Measurements from ENCODE around the gene DUSP10. TPM values are rescaled to one million over a fixed set of nuclear protein-coding genes. Genes with fewer than 3 reads are reported as not detected.

Gene DUSP10
- total RNA-seq, 1 experiment from 2014 or later: 1.6 TPM

DNA sequence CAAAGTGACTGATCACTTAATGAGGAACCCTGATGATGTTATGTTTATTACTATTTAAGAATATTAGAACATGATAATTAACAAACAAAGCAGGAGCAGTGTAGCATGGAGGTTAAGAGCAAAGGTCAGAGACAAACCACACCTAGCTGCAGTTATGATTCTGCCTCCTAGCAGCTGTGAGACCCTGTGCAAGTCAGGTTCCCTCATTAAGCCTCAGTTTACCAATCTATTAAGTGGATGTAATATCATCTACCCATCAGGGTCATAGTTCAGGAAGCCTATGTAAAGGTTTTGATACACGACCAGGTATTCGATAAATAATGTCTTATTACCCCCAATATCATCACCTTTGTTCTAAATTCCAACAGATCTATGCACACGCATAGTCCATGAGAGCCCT, 32.0 kb downstream of the DUSP10 start:
- Mint-ChIP-seq H3K36me3 (peaks cover 9% of the 10 kb centered on the region; the same call in 1 of the 2 replicates), H3K27ac (no peak overlapping the region), H3K4me3 (no peak overlapping the region), H3K27me3 (ENCODE audit: low read depth) (peaks cover 15% of the 10 kb centered on the region), H3K4me1 (peaks cover 23% of the 10 kb centered on the region), H3K9me3 (peaks cover 11% of the 10 kb centered on the region)
- CTCF ChIA-PET: no interaction called here
- POLR2A ChIA-PET: no interaction called here
- ATAC-seq (no peak), DNase-seq (ENCODE audit: low spot score) (no peak)
- TF ChIP-seq AR (CRISPR knock-in tag; IDR thresholded peaks at IDR 0.05) (no peak), ZNF425 (CRISPR knock-in tag; conservative IDR thresholded peaks at IDR 0.05) (no peak), FOXK1 (CRISPR knock-in tag; IDR thresholded peaks at IDR 0.05) (no peak), SP1 (CRISPR knock-in tag; conservative IDR thresholded peaks at IDR 0.05) (no peak), TCF7 (CRISPR knock-in tag; IDR thresholded peaks at IDR 0.05; ENCODE audit: low read depth) (no peak), CREM (CRISPR knock-in tag; IDR thresholded peaks at IDR 0.05) (no peak), NR1H2 (CRISPR knock-in tag; IDR thresholded peaks at IDR 0.05) (no peak), GABPB1 (CRISPR knock-in tag; IDR thresholded peaks at IDR 0.05) (no peak), ESRRA (CRISPR knock-in tag; IDR thresholded peaks at IDR 0.05; ENCODE audit: borderline replicate concordance) (no peak), ZNF396 (CRISPR knock-in tag; IDR thresholded peaks at IDR 0.05; ENCODE audit: borderline replicate concordance) (no peak)
- TF ChIP-seq, protein P1, sequence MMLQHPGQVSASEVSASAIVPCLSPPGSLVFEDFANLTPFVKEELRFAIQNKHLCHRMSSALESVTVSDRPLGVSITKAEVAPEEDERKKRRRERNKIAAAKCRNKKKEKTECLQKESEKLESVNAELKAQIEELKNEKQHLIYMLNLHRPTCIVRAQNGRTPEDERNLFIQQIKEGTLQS (CRISPR knock-in tag; conservative IDR thresholded peaks at IDR 0.05): no peak
- TF ChIP-seq, protein P2, sequence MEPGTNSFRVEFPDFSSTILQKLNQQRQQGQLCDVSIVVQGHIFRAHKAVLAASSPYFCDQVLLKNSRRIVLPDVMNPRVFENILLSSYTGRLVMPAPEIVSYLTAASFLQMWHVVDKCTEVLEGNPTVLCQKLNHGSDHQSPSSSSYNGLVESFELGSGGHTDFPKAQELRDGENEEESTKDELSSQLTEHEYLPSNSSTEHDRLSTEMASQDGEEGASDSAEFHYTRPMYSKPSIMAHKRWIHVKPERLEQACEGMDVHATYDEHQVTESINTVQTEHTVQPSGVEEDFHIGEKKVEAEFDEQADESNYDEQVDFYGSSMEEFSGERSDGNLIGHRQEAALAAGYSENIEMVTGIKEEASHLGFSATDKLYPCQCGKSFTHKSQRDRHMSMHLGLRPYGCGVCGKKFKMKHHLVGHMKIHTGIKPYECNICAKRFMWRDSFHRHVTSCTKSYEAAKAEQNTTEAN (CRISPR knock-in tag; IDR thresholded peaks at IDR 0.05): no peak
- TF ChIP-seq, protein P3, sequence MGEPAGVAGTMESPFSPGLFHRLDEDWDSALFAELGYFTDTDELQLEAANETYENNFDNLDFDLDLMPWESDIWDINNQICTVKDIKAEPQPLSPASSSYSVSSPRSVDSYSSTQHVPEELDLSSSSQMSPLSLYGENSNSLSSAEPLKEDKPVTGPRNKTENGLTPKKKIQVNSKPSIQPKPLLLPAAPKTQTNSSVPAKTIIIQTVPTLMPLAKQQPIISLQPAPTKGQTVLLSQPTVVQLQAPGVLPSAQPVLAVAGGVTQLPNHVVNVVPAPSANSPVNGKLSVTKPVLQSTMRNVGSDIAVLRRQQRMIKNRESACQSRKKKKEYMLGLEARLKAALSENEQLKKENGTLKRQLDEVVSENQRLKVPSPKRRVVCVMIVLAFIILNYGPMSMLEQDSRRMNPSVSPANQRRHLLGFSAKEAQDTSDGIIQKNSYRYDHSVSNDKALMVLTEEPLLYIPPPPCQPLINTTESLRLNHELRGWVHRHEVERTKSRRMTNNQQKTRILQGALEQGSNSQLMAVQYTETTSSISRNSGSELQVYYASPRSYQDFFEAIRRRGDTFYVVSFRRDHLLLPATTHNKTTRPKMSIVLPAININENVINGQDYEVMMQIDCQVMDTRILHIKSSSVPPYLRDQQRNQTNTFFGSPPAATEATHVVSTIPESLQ (CRISPR knock-in tag; IDR thresholded peaks at IDR 0.05): no peak
- TF ChIP-seq, protein P4, sequence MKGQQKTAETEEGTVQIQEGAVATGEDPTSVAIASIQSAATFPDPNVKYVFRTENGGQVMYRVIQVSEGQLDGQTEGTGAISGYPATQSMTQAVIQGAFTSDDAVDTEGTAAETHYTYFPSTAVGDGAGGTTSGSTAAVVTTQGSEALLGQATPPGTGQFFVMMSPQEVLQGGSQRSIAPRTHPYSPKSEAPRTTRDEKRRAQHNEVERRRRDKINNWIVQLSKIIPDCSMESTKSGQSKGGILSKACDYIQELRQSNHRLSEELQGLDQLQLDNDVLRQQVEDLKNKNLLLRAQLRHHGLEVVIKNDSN (CRISPR knock-in tag; IDR thresholded peaks at IDR 0.05): no peak

GRCh38 chr1:221708987-221709386, 32.9 kb downstream of the DUSP10 start:
- ATAC-seq: no peak
- no peak overlapping the region for H3K4me3 Mint-ChIP-seq
- TF ChIP-seq, protein P5, sequence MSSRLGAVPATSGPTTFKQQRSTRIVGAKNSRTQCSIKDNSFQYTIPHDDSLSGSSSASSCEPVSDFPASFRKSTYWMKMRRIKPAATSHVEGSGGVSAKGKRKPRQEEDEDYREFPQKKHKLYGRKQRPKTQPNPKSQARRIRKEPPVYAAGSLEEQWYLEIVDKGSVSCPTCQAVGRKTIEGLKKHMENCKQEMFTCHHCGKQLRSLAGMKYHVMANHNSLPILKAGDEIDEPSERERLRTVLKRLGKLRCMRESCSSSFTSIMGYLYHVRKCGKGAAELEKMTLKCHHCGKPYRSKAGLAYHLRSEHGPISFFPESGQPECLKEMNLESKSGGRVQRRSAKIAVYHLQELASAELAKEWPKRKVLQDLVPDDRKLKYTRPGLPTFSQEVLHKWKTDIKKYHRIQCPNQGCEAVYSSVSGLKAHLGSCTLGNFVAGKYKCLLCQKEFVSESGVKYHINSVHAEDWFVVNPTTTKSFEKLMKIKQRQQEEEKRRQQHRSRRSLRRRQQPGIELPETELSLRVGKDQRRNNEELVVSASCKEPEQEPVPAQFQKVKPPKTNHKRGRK (CRISPR knock-in tag; IDR thresholded peaks at IDR 0.05; ENCODE audit: borderline replicate concordance): no peak
- TF ChIP-seq HMGXB4 (CRISPR knock-in tag; IDR thresholded peaks at IDR 0.05) (no peak), GABPB1 (CRISPR knock-in tag; IDR thresholded peaks at IDR 0.05) (no peak)
- TF ChIP-seq, protein P6, sequence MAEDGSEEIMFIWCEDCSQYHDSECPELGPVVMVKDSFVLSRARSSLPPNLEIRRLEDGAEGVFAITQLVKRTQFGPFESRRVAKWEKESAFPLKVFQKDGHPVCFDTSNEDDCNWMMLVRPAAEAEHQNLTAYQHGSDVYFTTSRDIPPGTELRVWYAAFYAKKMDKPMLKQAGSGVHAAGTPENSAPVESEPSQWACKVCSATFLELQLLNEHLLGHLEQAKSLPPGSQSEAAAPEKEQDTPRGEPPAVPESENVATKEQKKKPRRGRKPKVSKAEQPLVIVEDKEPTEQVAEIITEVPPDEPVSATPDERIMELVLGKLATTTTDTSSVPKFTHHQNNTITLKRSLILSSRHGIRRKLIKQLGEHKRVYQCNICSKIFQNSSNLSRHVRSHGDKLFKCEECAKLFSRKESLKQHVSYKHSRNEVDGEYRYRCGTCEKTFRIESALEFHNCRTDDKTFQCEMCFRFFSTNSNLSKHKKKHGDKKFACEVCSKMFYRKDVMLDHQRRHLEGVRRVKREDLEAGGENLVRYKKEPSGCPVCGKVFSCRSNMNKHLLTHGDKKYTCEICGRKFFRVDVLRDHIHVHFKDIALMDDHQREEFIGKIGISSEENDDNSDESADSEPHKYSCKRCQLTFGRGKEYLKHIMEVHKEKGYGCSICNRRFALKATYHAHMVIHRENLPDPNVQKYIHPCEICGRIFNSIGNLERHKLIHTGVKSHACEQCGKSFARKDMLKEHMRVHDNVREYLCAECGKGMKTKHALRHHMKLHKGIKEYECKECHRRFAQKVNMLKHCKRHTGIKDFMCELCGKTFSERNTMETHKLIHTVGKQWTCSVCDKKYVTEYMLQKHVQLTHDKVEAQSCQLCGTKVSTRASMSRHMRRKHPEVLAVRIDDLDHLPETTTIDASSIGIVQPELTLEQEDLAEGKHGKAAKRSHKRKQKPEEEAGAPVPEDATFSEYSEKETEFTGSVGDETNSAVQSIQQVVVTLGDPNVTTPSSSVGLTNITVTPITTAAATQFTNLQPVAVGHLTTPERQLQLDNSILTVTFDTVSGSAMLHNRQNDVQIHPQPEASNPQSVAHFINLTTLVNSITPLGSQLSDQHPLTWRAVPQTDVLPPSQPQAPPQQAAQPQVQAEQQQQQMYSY (CRISPR knock-in tag; IDR thresholded peaks at IDR 0.05): no peak

More at GRCh38 chr1:221708987-221709386, 32.9 kb downstream of the DUSP10 start:
- peaks cover 14% of the 10 kb centered on the region for H3K4me1 Mint-ChIP-seq
- POLR2A ChIA-PET: no interaction called here
- H3K9me3 Mint-ChIP-seq: peaks cover 3% of the 10 kb centered on the region
- CTCF ChIA-PET: interaction anchor here (1.0 kb wide), 1 partner anchor 21 kb away, joined by 4 read pairs; no protein-coding TSS in a partner anchor
- H3K36me3 Mint-ChIP-seq: peaks cover 3% of the 10 kb centered on the region; the same call in 1 of the 2 replicates
- no peak overlapping the region for H3K27ac Mint-ChIP-seq
- peaks cover 8% of the 10 kb centered on the region for H3K27me3 Mint-ChIP-seq (ENCODE audit: low read depth)
- DNase-seq (ENCODE audit: low spot score): no peak
